Measurements from ENCODE around the gene SEMA5A. TPM values are rescaled to one million over a fixed set of nuclear protein-coding genes. Genes with fewer than 3 reads are reported as not detected.

Gene SEMA5A
- total RNA-seq, 1 donor from 2014 or later: 28.6 TPM

GRCh38 chr5:9233035-9233434, 312.8 kb downstream of the SEMA5A start:
- no peak for ATAC-seq
- intact Hi-C loops (cut with DNase I): no loop called here
- no peak for DNase-seq (ENCODE audit: missing footprints)

- intact Hi-C loops (cut with DNase I): no loop called here
- DNase-seq (ENCODE audit: missing footprints): no peak
- peak; percentile 16 for ATAC-seq
These were observed 314.0 kb downstream of the SEMA5A start for GRCh38 chr5:9231842-9232241.

GRCh38 chr5:9230355-9230754, 315.5 kb downstream of the SEMA5A start:
- ATAC-seq (no peak), DNase-seq (ENCODE audit: missing footprints) (no peak)
- intact Hi-C loops (cut with DNase I): no loop called here

DNA sequence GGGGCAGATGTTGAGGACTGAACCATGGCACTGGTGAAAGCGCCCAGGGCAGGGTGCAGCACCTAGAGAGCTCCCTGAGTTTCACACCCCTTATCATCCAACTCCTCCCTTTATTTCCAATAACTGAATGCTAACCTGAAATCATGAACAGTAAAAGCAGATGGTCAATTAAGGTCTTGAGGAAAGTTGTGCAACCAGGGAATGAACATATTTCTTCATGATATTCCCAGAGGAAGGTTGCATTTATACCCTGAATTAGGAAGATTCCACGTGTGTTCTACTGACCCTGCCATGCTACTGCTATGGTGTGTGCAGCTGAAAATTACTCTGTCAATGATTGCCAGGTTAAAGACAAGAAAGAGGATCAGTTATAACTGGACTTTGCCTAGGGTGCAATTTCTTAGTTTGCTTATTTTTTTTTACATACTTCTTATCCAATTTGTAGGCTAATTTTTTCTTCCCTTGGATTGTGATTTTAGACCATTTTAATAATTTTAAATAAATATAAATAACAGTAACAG, 319.8 kb downstream of the SEMA5A start:
- no peak for ATAC-seq
- intact Hi-C loops (cut with DNase I): no loop called here
- no peak for DNase-seq (ENCODE audit: missing footprints)

DNA sequence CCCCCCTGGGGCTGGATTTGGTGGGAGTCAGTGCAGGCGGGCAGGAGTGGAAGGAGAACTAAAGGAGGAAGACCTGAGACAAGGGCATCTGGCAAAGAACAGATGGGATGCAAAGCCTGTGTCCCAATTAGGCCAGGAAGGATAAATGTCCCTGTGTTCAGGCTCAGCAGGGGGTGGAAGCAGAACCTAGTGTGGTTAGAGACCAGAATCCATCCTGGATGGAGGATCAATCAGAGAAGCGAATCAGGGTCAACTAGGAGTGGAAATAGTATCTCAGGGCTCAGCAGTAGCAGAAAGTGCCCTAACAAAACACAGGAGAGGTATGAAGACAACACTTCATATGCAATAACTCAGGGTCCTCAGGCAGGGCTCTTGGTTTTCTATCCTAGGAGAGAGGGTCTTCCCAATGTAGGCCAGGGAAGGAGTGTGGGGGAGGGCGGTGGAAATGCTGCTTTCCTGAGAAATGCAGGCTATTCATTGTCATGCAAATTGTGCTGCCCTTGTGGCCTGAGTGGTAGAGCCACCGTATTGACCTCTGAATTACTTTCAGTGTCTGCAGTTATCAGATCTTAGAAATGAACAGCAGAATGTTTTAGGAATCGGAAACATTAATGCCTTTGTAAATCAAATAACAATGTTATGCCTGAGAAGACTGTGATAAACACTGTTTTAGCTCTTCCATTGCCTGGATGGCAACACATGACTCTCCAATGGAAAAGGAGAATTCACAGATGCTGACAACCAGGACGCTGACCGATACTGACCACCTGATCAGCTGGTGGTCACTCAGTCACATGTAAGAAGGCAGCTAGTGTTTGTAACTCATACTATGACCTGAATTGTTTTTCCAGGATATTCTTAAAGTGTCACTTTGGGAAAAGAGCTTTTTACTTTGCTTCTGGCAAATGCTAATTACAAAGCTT, 323.6 kb downstream of the SEMA5A start:
- ATAC-seq (no peak), DNase-seq (ENCODE audit: missing footprints) (no peak)
- intact Hi-C loops (cut with DNase I): no loop called here

GRCh38 chr5:9218358-9218757, 327.5 kb downstream of the SEMA5A start:
- DNase-seq (ENCODE audit: missing footprints): no peak
- intact Hi-C loops (cut with DNase I): no loop called here

DNA sequence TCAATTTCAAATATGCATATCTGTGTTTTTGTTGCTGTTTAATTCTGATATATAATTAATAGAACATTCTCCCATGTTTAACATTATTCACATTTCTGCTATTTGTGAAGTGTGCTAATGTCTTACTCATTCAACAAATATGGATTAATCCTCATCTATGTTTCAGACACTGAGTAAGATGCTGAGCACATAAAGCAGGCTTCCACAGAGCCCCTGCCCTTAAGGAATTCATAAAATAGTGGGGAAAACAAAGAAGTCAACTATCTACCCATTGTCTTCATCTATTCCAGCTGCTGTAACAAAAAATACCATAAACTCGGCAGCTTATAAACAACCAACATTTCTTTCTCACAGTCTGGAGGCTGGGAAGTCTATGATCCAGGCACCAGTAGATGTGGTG, 333.3 kb downstream of the SEMA5A start:
- DNase-seq (ENCODE audit: missing footprints) (no peak), ATAC-seq (no peak)
- intact Hi-C loops (cut with DNase I): no loop called here

More at GRCh38 chr5:9218358-9218757, 327.5 kb downstream of the SEMA5A start:
- no peak for ATAC-seq

DNA sequence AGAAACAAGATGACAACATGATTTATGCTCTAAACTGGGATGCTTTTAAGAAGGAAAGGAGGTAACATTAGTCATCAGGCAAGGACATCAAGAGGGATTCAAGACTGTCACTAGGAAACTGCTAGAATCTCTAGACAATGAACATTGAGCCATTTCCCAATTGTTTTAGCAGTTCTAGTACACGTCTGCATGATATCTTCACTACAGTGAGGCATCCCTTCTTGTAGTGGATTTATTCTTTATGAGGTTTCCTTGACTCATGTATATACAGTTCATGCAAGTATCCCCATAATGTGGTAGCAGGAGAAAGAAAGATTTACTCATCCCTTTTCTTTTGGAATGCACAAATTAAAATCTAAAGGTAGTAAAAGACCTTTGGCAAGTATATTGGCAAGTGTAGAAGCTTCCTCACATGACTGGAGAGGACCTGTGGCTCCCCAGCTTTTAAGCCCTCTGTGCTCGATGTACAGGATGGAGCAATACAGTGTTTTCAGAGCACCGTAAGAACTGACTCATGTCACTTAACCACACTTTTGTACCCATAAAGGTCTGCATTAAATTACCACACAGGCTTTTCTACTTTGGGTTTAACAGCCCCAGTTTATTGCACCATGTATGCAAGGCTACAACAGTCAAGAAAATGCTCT, 335.9 kb downstream of the SEMA5A start:
- no peak for DNase-seq (ENCODE audit: missing footprints)
- intact Hi-C loops (cut with DNase I): loop anchor here (5.0 to 10.0 kb wide), 2 partner anchors 453 to 1285 kb away; no protein-coding TSS in a partner anchor
- ATAC-seq: no peak

GRCh38 chr5:9207817-9208418, 338.0 kb downstream of the SEMA5A start:
- no peak for DNase-seq (ENCODE audit: missing footprints)
- intact Hi-C loops (cut with DNase I): loop anchor here (5.0 to 10.0 kb wide), 2 partner anchors 451 to 1283 kb away; no protein-coding TSS in a partner anchor
- no peak for ATAC-seq

GRCh38 chr5:9202636-9203035, 343.2 kb downstream of the SEMA5A start:
- ATAC-seq: no peak
- intact Hi-C loops (cut with DNase I): loop anchor here (10.0 kb wide), 1 partner anchor 1278 kb away; no protein-coding TSS in a partner anchor
- no peak for DNase-seq (ENCODE audit: missing footprints)

- no peak for ATAC-seq
- intact Hi-C loops (cut with DNase I): loop anchor here (10.0 kb wide), 1 partner anchor 1277 kb away; no protein-coding TSS in a partner anchor
- no peak for DNase-seq (ENCODE audit: missing footprints)
These were observed 344.1 kb downstream of the SEMA5A start for GRCh38 chr5:9201761-9202160.

DNA sequence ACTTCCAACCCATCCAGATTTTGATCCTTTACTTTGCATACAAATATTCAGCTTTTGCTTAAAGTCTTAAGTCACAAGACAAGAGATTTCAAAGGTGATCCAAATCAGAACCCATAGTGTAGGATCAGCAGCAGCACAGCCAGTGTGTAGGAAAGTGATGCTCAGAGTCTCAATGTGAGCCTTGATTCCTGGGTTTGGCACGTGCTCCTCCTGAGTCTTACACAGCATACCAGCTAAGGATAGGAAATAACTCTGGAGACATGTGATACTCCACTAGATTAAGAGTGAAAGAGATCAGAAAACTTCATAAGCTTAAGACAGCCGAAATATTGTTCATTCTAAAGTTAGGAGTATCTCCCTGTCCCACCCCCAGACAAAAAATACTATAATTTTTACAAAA, 344.9 kb downstream of the SEMA5A start:
- ATAC-seq (no peak), DNase-seq (ENCODE audit: missing footprints) (no peak)
- intact Hi-C loops (cut with DNase I): loop anchor here (10.0 kb wide), 1 partner anchor 1276 kb away; no protein-coding TSS in a partner anchor

GRCh38 chr5:9198394-9198793, 347.5 kb downstream of the SEMA5A start:
- no peak for ATAC-seq
- intact Hi-C loops (cut with DNase I): no loop called here
- DNase-seq (ENCODE audit: missing footprints): no peak

DNA sequence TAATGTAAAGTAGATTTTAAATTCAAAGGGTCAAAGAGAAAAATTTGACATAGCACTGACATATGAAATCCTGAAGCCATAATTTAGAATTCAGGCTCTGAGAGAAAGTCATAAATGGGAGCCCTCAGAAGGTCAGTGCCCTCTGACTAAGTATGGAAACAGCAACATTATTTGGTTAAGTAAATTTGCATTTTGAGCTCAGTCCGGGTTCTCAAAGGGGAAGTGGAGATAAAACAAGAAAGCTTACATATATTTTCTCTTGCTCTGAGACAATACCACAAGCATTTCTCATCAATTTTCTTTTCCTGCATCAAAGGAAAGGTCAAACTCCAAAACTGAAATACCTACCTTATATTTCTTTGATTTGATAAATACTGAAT, 348.0 kb downstream of the SEMA5A start:
- no peak for ATAC-seq

DNA sequence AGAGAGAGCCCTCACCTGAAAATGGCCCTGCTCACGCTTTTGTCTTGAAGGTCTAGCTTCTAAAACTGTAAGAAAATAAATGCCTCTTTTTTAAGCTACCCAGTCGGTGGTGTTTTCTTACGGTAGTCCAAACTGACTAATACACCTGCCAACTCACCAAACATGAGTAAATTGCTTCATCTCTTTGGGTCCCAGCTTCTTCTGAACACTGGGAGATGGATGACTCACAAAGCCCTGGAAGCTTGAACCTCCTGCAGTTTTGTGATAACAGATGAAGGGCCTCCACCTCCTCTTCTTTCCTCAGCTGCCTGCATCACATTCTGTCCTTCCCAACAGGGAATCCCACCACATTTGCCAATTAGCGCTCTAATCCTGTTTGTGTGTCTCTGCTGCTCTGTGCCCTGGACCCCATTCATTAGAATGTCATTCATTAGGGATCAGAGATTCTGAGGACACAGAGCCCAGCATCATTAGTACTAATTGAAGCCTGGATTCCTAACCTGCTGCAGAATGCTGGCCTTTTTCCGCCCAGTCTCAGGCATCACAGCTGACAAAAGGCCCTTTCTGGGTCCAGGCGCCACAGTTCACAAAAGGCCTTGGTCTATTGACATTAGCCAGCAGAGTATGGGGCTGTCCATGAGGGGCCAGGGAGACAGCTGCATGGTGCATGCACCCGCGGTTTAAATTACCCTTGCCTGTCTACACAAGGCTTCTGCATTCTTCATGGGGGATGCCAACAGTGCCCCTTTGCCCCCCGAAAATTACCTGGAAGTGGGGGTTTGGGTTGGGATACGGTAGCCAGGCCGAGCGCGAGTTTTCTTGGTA, 349.3 kb downstream of the SEMA5A start:
- no peak for ATAC-seq
- intact Hi-C loops (cut with DNase I): no loop called here

More for the DNA sequence above, 348.0 kb downstream of the SEMA5A start:
- intact Hi-C loops (cut with DNase I): no loop called here
- DNase-seq (ENCODE audit: missing footprints): no peak

GRCh38 chr5:9194509-9194908, 351.4 kb downstream of the SEMA5A start:
- ATAC-seq (no peak), DNase-seq (ENCODE audit: missing footprints) (no peak)
- intact Hi-C loops (cut with DNase I): no loop called here

More for the DNA sequence above, 349.3 kb downstream of the SEMA5A start:
- DNase-seq (ENCODE audit: missing footprints): no peak

DNA sequence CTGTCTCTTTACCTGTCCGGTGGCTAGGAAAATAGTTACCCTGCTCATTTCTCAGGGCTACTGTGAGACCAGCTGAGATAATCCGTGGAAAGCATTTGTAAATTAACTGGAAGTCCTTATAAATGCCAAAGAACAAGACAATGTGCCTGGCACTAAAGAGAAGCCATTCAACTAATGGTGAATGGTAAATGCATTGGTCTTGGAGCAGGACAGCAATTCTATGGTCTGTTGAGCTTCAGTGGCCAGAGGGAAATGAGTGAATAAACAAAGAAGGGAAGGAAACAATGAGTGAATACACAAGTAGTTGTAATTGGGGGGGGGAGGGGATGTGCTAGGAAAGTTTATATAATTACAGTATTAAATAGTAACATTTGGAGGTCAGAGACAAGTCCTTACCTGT, 353.6 kb downstream of the SEMA5A start:
- ATAC-seq (no peak), DNase-seq (ENCODE audit: missing footprints) (no peak)
- intact Hi-C loops (cut with DNase I): no loop called here

DNA sequence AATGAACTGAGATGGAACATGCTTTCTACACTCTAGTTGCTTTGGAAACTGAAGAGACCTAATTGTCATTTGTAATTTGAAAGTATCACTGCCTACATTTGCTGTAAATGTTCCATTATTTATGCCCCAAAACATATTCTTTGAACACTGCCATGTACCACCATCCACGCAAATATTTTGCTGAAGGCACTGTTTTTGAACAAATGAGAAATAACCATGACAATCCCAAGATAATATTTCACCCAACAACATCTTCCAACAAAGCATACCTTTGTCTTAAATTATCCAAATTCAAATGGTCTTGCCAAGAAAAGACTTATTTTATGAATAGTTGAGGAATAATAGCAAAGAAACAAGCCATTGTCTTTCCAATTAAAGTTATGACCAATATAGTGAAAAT, 356.2 kb downstream of the SEMA5A start:
- DNase-seq (ENCODE audit: missing footprints): no peak

More for the DNA sequence above, 356.2 kb downstream of the SEMA5A start:
- intact Hi-C loops (cut with DNase I): no loop called here
- ATAC-seq: no peak

All from Right ventricle myocardium inferior (tissue), 1 donor.